Mucosa of stomach (tissue), 1 donor: ENCODE results near the gene MCOLN2.

Experiments
- H3K27me3 ChIP-seq: one replicate; pipeline ENCODE4 v1.7.0; 2013; ENCODE audit warnings: mild to moderate bottlenecking, low read length; ENCODE audit not compliant: control insufficient read depth, insufficient read depth
- H3K36me3 ChIP-seq: one replicate; pipeline ENCODE4 v1.7.0; 2013; ENCODE audit warnings: low read length; ENCODE audit not compliant: control insufficient read depth, insufficient read depth
- H3K4me1 ChIP-seq: one replicate; pipeline ENCODE4 v1.7.0; 2013; ENCODE audit warnings: mild to moderate bottlenecking, low read length; ENCODE audit not compliant: control insufficient read depth, insufficient read depth
- H3K4me3 ChIP-seq: one replicate; pipeline ENCODE4 v1.7.0; 2013; ENCODE audit warnings: low read length
- H3K9ac ChIP-seq: one replicate; pipeline ENCODE4 v1.7.0; 2013; ENCODE audit warnings: mild to moderate bottlenecking, low read length, moderate library complexity
- H3K9me3 ChIP-seq: one replicate; pipeline ENCODE4 v1.7.0; 2013; ENCODE audit warnings: mild to moderate bottlenecking, low read length, moderate library complexity; ENCODE audit not compliant: control insufficient read depth
- donor health status: Pancreatic carcinoma.

Gene MCOLN2

DNA sequence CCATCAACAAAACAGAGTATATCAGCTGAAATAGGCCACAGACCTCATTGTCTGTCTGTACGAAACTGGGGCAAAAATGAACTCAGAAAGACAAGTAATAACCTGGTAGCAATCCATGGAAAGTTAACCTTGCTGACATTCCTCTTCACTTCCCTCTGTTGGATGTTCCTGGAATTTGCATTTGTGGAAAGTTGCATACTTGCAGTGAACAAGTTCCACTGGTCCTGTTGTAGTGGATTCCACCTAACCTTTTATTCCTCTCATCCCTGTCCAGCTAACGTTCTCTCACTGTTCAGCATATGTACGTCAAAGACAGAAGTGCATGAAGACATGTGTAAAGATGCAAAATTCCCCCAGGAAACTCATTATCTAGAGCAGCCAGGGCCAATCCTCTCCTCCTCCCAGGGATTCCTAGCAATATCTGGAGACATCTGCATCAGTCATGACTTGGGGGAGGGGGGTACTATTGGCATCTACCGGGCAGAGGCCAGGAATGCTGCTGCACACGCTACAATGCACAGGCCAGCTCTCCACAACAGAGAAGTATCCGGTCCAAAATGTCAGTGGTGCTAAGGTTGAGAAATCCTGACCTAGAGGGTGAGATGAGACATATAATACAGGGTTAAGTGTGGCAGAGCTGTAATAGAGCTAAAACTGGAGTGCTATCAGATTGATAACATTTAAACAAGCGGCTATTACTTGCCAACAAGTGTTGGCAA lies 112.1 kb downstream of the MCOLN2 start:
- Histone ChIP-seq H3K9me3 (no peaks in the 10 kb centered on the region), H3K4me1 (no peaks in the 10 kb centered on the region), H3K36me3 (no peaks in the 10 kb centered on the region), H3K4me3 (no peak overlapping the region), H3K9ac (no peak overlapping the region), H3K27me3 (no peaks in the 10 kb centered on the region)

DNA sequence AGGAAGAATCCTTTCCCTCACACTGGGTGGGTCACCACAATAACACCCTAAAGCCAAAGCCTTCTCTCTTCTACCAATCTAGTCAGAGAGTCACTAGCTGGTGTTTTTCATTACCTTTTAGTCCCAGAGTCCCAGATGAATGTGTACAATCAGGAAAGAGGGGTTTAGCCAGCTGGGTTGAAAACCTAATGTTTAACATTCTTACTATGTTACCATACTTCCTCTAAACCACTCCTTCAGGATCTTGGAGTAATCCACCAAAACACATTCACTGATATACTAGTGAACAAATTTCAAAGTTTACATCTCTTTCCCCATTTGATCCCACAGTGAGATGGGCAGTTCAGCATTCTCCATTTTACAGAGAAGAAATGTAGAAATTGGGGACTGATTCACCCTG lies 113.6 kb downstream of the MCOLN2 start:
- H3K27me3 ChIP-seq: no peaks in the 10 kb centered on the region
- no peaks in the 10 kb centered on the region for H3K4me1 ChIP-seq
- no peaks in the 10 kb centered on the region for H3K36me3 ChIP-seq
- H3K4me3 ChIP-seq: no peak overlapping the region
- H3K9me3 ChIP-seq: no peaks in the 10 kb centered on the region
- no peak overlapping the region for H3K9ac ChIP-seq

DNA sequence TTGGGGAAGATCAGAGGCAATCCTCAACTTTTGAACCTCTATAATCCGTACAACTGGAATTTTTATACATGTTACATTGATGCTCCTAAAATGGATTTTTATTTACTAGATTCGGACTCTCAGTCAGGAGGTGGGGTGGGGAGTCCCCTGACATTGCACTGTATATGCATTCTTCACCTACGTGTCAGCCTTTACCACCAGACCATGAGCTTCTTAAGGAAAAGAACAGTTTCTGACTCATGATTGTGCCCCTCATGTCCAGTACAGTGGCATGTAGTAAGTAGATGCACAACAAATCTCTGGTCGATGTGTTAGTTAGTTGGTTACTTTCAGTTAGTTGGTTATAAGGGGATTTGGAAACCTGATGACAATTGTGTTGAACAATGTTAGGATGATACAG lies 119.3 kb downstream of the MCOLN2 start:
- H3K27me3 ChIP-seq: no peaks in the 10 kb centered on the region
- H3K9ac ChIP-seq: no peak overlapping the region
- no peak overlapping the region for H3K4me3 ChIP-seq
- H3K36me3 ChIP-seq: no peaks in the 10 kb centered on the region
- H3K4me1 ChIP-seq: peaks cover 4% of the 10 kb centered on the region
- H3K9me3 ChIP-seq: no peaks in the 10 kb centered on the region

DNA sequence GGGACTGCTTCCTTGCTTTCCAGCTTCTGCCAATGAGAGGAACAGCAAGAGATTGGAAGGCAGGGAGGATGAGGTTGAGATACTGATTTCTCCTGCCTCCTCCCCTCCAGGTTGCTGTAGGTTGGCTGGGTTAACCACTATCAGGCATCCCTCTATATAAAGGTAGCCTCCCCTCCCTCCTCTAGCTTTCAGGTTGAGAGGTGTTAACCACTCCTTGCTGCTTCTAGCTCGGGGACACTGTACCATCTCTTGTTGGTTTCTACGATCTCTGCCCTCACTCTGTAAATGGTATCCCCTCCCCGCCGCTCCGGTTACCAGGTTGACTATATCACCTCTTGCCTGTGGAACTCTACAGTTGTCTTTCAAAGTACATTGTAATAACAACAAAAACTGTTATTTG lies 120.6 kb downstream of the MCOLN2 start:
- Histone ChIP-seq H3K4me1 (peaks cover 4% of the 10 kb centered on the region), H3K9me3 (no peaks in the 10 kb centered on the region), H3K36me3 (no peaks in the 10 kb centered on the region), H3K4me3 (no peak overlapping the region), H3K9ac (no peak overlapping the region), H3K27me3 (no peaks in the 10 kb centered on the region)
